NOMO-1 treated with DMSO at 0.1 percent for 48 hours (cell line): Measurements from ENCODE around the gene SRGAP3.

Experiments
- DNase-seq: peaks from one replicate; lab custom pipeline; 2025; ENCODE audit not compliant: unreplicated experiment; lab: John Stamatoyannopoulos, UW

The SRGAP3 gene

GRCh38 chr3:9026320-9027045 lies 223.0 kb downstream of the SRGAP3 start:
- no peak for DNase-seq

GRCh38 chr3:9024341-9024740 lies 225.1 kb downstream of the SRGAP3 start:
- no peak for DNase-seq

DNA sequence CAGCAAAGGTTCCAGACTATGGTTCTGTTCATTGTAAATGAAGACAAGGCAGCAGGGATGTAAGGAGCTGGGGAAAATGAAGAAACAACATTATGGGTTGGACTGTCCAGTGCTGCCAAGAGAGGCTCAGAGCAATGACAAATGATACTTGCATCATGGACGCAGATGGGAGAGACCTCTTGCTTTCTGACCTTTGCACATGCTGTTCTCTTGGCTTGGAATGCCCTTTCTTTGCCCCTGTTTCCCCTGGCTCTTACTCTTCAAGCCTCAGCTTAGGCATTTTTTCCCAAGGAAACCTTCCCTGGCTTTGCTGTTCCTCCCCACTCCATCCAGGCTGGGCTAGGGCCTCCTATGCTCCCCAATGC lies 226.2 kb downstream of the SRGAP3 start:
- no peak for DNase-seq

GRCh38 chr3:9022305-9023225 lies 226.9 kb downstream of the SRGAP3 start:
- DNase-seq: no peak

DNA sequence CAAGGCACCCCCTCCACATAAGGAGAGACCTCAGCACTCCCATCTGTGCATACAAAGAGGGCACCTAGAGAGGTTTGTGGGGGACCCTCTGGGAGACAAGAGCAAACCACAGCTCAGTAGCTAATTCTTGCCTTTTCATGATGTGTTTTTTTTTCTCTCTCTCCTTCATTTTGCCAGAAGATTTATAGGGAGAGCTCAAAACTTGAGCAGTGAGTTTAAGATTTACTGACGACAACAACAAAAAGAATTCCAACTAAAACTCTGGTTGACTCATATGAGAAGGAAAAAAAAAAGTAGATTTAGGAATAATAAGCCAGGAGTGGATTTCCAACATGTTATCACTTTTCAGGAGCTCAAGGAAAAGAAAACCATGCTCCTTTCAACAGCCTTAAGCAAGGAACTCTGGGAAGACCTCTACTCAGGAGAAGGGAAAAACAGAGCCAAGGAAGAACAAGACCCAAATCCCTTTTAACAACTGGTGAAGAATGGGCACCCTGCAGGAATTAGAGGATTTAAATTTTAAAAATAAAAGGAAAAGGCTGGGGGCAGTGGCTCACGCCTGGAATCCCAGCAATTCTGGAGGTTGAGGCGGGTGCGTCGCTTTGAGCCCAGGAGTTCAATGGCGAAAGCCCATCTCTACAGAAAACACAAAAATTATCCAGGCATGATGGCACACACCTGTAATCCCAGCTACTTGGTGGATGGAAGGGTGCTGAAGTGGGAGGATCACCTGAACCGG lies 228.0 kb downstream of the SRGAP3 start:
- no peak for DNase-seq

DNA sequence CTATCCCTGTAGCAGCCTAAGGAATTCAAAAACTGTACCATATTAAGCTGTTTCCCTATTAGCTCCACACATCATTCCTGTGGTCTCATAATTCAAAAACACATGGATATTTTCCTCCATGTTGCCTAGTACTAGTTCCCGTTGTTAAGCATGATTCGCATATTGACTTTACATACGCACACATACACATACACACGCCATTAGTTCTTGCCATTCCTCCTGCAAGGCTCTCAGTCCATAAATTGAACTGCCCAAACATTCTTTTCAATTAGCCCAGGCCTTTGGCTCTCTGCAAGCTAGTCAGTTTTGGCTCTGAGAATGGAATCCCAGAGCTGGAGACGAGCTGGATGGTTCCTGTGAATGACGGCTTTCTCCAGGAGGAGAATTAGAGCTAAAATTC lies 229.0 kb downstream of the SRGAP3 start:
- DNase-seq: no peak

GRCh38 chr3:9019259-9019961 lies 230.0 kb downstream of the SRGAP3 start:
- DNase-seq: no peak

- DNase-seq: no peak
These were observed 234.2 kb downstream of the SRGAP3 start for GRCh38 chr3:9015250-9015649.

DNA sequence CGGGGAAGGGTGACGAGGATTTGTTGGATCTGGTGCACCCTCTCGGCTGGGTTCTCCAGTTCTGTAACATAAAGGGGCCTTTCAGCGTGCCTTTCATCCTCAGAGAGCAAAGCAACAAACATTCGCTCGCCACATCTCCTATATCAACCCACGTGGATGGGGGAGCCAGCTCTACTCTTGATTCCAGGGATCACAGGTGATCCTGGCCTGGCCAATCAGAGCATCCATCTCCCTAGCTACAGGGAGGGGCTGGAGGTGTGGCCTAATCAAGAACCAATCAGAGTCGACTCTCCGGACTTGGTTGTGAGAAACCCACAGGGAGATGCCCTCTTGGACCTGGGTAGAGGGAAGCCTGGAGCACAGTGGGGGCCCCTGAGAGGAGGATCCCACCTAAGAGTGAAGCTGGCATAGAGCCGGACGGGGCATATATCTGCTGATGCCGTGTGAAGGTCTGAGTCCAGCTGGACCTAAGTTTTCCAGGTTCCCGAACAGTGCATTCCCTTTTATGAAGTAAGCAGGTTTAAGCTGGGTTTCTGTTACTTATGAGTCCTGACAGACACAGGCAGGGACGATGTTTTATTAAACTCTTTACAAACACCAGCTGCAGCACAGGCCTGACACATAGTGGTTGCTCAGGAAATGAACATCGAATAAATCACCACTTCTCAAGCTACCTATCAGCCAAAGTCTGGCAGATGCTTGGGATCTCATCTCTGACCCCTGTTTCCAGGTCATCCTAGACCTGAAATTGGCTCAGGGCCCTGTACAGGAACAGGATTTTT lies 235.5 kb downstream of the SRGAP3 start:
- no peak for DNase-seq

GRCh38 chr3:9012521-9012920 lies 236.9 kb downstream of the SRGAP3 start:
- DNase-seq: no peak

- no peak for DNase-seq
These were observed 239.4 kb downstream of the SRGAP3 start for GRCh38 chr3:9009976-9010545.

- no peak for DNase-seq
These were observed 240.7 kb downstream of the SRGAP3 start for GRCh38 chr3:9008550-9009255.

- no peak for DNase-seq
These were observed 241.5 kb downstream of the SRGAP3 start for GRCh38 chr3:9007928-9008327.

- no peak for DNase-seq
These were observed 242.2 kb downstream of the SRGAP3 start for GRCh38 chr3:9007213-9007612.

- no peak for DNase-seq
These were observed 249.4 kb downstream of the SRGAP3 start for GRCh38 chr3:9000041-9000440.

GRCh38 chr3:8997151-8997550 lies 252.3 kb downstream of the SRGAP3 start:
- DNase-seq: no peak

- DNase-seq: no peak
These were observed 252.7 kb downstream of the SRGAP3 start for GRCh38 chr3:8996681-8997121.

- no peak for DNase-seq
These were observed 253.2 kb downstream of the SRGAP3 start for GRCh38 chr3:8996216-8996615.

DNA sequence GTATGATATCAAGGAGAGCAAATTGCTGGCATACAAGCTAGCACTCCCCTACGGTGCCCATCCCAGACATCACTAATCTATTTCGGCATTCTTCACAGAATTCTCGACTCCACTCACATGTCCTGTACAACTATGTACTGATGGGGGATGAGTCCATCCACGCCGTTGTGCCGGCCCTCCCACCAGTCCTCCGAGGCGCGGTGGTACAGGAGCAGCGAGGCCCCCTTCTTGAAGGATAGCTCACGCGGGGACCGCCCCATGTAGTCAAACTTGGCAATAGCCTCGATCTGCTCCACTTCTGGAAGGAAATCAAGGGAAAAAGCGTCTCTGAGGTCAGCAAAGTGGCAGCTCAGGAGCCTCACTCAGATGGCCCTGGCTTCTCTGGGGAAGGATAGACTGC lies 255.2 kb downstream of the SRGAP3 start:
- no peak for DNase-seq
